Upper lobe of right lung (tissue), 1 donor: ENCODE data around the gene DDX23. TPM values are rescaled to one million over a fixed set of nuclear protein-coding genes. Genes with fewer than 3 reads are reported as not detected.
A peak's percentile ranks its signal among the peaks of the same experiment; 100 is the strongest.

Experiments
- ATAC-seq: fragments of 200-7000 bp; cut with Tn5 transposase; one replicate; pipeline ENCODE4 v1.9.1; 2020; ENCODE audit warnings: mild to moderate bottlenecking, moderate library complexity
- DNase-seq: peaks from one replicate; pipeline ENCODE4 v3.0.0-alpha.2; 2020
- H3K27ac ChIP-seq: fragments of 200-600 bp; one replicate; pipeline ENCODE4 v1.8.0; 2022
- H3K27me3 ChIP-seq: fragments of 200-600 bp; one replicate; pipeline ENCODE4 v1.8.0; 2022; ENCODE audit warnings: mild to moderate bottlenecking
- H3K36me3 ChIP-seq: fragments of 200-600 bp; one replicate; pipeline ENCODE4 v1.8.0; 2022
- H3K4me1 ChIP-seq: fragments of 200-600 bp; one replicate; pipeline ENCODE4 v1.8.0; 2022
- H3K4me3 ChIP-seq: fragments of 200-600 bp; one replicate; pipeline ENCODE4 v1.8.0; 2022; ENCODE audit warnings: mild to moderate bottlenecking
- H3K9me3 ChIP-seq: fragments of 200-600 bp; one replicate; pipeline ENCODE4 v1.8.0; 2022
- CTCF ChIP-seq: fragments of 200-600 bp; IDR thresholded peaks from one replicate; pipeline ENCODE4 v1.8.0; 2022; ENCODE audit warnings: antibody characterized with exemption
- intact Hi-C: fragments of 100-400 bp; cut with DNase I; formaldehyde crosslinking; loops from one replicate; pipeline ENCODE4 v1.11.0; 2022
- total RNA-seq: library from RNA; stranded (reverse); fragmentation: NEBNext Ultra II Directional; extraction: Animal tissue kit (Norgen Biotek cat#: 25700); gene quantifications from one replicate; pipeline ENCODE4 v1.2.1, GENCODE V29; 2021
- donor health status: DM: no; HTN: yes; CAD: no; lungs with severe emphysema.

Gene DDX23
- total RNA-seq, 1 donor from 2014 or later, result 77.2 TPM

DNA sequence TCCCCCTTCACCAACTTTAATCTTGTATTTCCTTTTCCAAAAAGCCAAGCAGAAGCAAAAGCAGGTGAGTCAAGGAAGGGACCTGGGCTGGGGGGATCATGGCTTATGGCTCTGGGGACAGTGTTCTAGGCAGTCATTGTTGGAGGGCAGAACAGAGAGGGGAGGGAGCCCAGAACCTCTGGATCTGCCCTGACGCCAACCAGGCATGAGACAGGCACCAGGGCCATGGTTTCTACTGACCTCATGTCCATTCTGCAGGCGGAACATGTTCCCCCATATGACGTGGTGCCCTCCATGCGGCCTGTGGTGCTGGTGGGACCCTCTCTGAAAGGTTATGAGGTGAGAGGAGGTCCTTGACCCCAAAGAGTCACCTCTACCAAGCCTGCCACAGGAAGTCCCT is 27.1 kb downstream of the DDX23 start:
- Histone ChIP-seq H3K27ac (no peak overlapping the region), H3K4me1 (no peaks in the 10 kb centered on the region), H3K27me3 (no peaks in the 10 kb centered on the region), H3K36me3 (peaks cover 32% of the 10 kb centered on the region), H3K9me3 (no peaks in the 10 kb centered on the region), H3K4me3 (no peak overlapping the region)
- TF ChIP-seq CTCF, result no peak
- intact Hi-C loops, result no loop called here
- DNase-seq (no peak), ATAC-seq (no peak)

- DNase-seq (peak; percentile 79), ATAC-seq (peak; percentile 81)
- Histone ChIP-seq H3K4me3 (no peak overlapping the region), H3K36me3 (peaks cover 24% of the 10 kb centered on the region), H3K4me1 (no peaks in the 10 kb centered on the region), H3K27ac (no peak overlapping the region), H3K27me3 (no peaks in the 10 kb centered on the region), H3K9me3 (no peaks in the 10 kb centered on the region)
- no peak for TF ChIP-seq CTCF
- intact Hi-C loops, result no loop called here
Measured at GRCh38 chr12:48824112-48824511, 27.9 kb downstream of the DDX23 start.

DNA sequence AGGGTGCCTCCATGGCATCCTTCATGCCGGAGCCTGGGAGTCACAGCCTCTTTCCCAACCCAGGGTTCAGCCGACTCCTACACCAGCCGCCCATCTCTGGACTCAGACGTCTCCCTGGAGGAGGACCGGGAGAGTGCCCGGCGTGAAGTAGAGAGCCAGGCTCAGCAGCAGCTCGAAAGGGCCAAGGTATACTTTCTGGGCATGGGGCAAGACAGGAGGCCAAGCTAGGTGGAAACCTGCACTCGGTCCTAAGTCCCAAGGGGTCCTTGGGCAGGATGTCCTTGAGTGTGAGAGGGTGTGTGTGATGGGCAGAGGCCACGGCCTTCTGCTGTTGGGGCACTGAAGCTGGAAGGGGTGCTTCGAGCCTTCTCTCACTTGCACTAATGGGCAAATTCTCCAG is 28.7 kb downstream of the DDX23 start:
- no peaks in the 10 kb centered on the region for H3K9me3 ChIP-seq
- intact Hi-C loops, result no loop called here
- no peaks in the 10 kb centered on the region for H3K4me1 ChIP-seq
- no peak overlapping the region for H3K4me3 ChIP-seq
- DNase-seq, result no peak
- peaks cover 17% of the 10 kb centered on the region for H3K36me3 ChIP-seq
- no peak overlapping the region for H3K27ac ChIP-seq
- no peak for ATAC-seq
- TF ChIP-seq CTCF, result no peak
- no peaks in the 10 kb centered on the region for H3K27me3 ChIP-seq

GRCh38 chr12:48822711-48823110 is 29.3 kb downstream of the DDX23 start:
- no peak overlapping the region for H3K4me3 ChIP-seq
- H3K27me3 ChIP-seq, result no peaks in the 10 kb centered on the region
- DNase-seq (no peak), ATAC-seq (no peak)
- H3K9me3 ChIP-seq, result no peaks in the 10 kb centered on the region
- no peak overlapping the region for H3K27ac ChIP-seq
- peaks cover 12% of the 10 kb centered on the region for H3K36me3 ChIP-seq
- intact Hi-C loops, result no loop called here
- no peak for TF ChIP-seq CTCF
- peaks cover 3% of the 10 kb centered on the region for H3K4me1 ChIP-seq

GRCh38 chr12:48822139-48822538 is 29.8 kb downstream of the DDX23 start:
- no peak overlapping the region for H3K27ac ChIP-seq
- no peak for ATAC-seq
- intact Hi-C loops, result no loop called here
- no peak overlapping the region for H3K4me3 ChIP-seq
- peaks cover 6% of the 10 kb centered on the region for H3K36me3 ChIP-seq
- H3K9me3 ChIP-seq, result no peaks in the 10 kb centered on the region
- no peak for DNase-seq
- no peak for TF ChIP-seq CTCF
- H3K27me3 ChIP-seq, result no peaks in the 10 kb centered on the region
- peaks cover 7% of the 10 kb centered on the region for H3K4me1 ChIP-seq

GRCh38 chr12:48819986-48820725 is 31.8 kb downstream of the DDX23 start:
- intact Hi-C loops, result no loop called here
- Histone ChIP-seq H3K9me3 (no peaks in the 10 kb centered on the region), H3K27me3 (no peaks in the 10 kb centered on the region), H3K4me1 (peaks cover 16% of the 10 kb centered on the region), H3K36me3 (peaks cover 3% of the 10 kb centered on the region), H3K4me3 (no peak overlapping the region), H3K27ac (no peak overlapping the region)
- no peak for TF ChIP-seq CTCF
- DNase-seq (no peak), ATAC-seq (no peak)
